Mammary epithelial cell (primary cell): ENCODE results near the gene SMO.

Experiments used
- CTCF ChIP-seq, 2 donors: IDR thresholded peaks in 1 of 2; conservative IDR thresholded peaks in 1 of 2; 2 replicates each; pipeline ENCODE4 v1.5.1; 2011 to 2012; ENCODE audit warnings: inconsistent platforms in 2 of 2, low read length in 2 of 2, mild to moderate bottlenecking in 2 of 2, control low read depth in 1 of 2, low read depth in 1 of 2; ENCODE audit not compliant: insufficient read depth in 1 of 2; ENCODE audit errors: extremely low read depth in 1 of 2
- EZH2 ChIP-seq: IDR thresholded peaks from 2 replicates; pipeline ENCODE4 v1.6.1; 2012; ENCODE audit warnings: low read length, inconsistent platforms, borderline replicate concordance

- TF ChIP-seq CTCF (conservative IDR thresholded peaks at IDR 0.05 in 1 of 2, IDR thresholded peaks at IDR 0.05 in 1 of 2; ENCODE audit: extremely low read depth in 1 of 2, insufficient read depth in 1 of 2, low read depth in 1 of 2, low read length in 2 of 2) (no peak), EZH2 (no peak)
These were observed 57.1 kb downstream of the SMO start for GRCh38 chr7:129245533-129245932.
